GM23248 (cell line): Measurements from ENCODE around the gene TAGLN2. TPM values are rescaled to one million over a fixed set of nuclear protein-coding genes. Genes with fewer than 3 reads are reported as not detected.
A peak's percentile ranks its signal among the peaks of the same experiment; 100 is the strongest.

Experiments
- DNase-seq: peaks from one replicate; pipeline ENCODE4 v3.0.0-alpha.2; 2015
- H2AFZ ChIP-seq: fragments of 200-600 bp; sonication (generic); 2 replicates; pipeline ENCODE4 v1.6.1; 2016; ENCODE audit warnings: antibody characterized with exemption
- H3F3A ChIP-seq: fragments of 200-600 bp; sonication (generic); 2 replicates; pipeline ENCODE4 v1.6.1; 2016; ENCODE audit warnings: mild to moderate bottlenecking, antibody characterized with exemption, mixed run types; ENCODE audit not compliant: insufficient read depth
- H3K27ac ChIP-seq: fragments of 200-600 bp; sonication (generic); 2 replicates; pipeline ENCODE4 v1.5.1; 2016; ENCODE audit warnings: mild to moderate bottlenecking
- H3K27me3 ChIP-seq: fragments of 200-600 bp; sonication (generic); replicated peaks from 2 replicates; pipeline ENCODE4 v1.6.1; 2016; ENCODE audit warnings: mild to moderate bottlenecking; ENCODE audit not compliant: insufficient read depth
- H3K36me3 ChIP-seq: fragments of 200-600 bp; sonication (generic); 2 replicates; pipeline ENCODE4 v1.6.1; 2016; ENCODE audit warnings: low read depth, mild to moderate bottlenecking
- H3K4me1 ChIP-seq: fragments of 200-600 bp; sonication (generic); 2 replicates; pipeline ENCODE4 v1.6.1; 2016; ENCODE audit warnings: mild to moderate bottlenecking; ENCODE audit not compliant: insufficient read depth
- H3K4me2 ChIP-seq: fragments of 200-600 bp; sonication (generic); one replicate; pipeline ENCODE4 v1.6.1; 2016; ENCODE audit warnings: mild to moderate bottlenecking; ENCODE audit not compliant: unreplicated experiment
- H3K4me3 ChIP-seq: fragments of 200-600 bp; sonication (generic); 2 replicates; pipeline ENCODE4 v1.5.1; 2016; ENCODE audit warnings: mild to moderate bottlenecking
- H3K79me2 ChIP-seq: fragments of 200-600 bp; sonication (generic); 2 replicates; pipeline ENCODE4 v1.6.1; 2016; ENCODE audit warnings: mild to moderate bottlenecking; ENCODE audit not compliant: insufficient read depth
- H3K9ac ChIP-seq: fragments of 200-600 bp; sonication (generic); 2 replicates; pipeline ENCODE4 v1.6.1; 2016; ENCODE audit warnings: mild to moderate bottlenecking
- H3K9me2 ChIP-seq: fragments of 200-600 bp; sonication (generic); 2 replicates; pipeline ENCODE4 v1.6.1; 2016; ENCODE audit warnings: mixed run types, mild to moderate bottlenecking, moderate library complexity; ENCODE audit not compliant: insufficient read depth
- H3K9me3 ChIP-seq: fragments of 200-600 bp; sonication (generic); one replicate; pipeline ENCODE4 v1.6.1; 2017; ENCODE audit warnings: low read depth
- H4K20me1 ChIP-seq: fragments of 200-600 bp; sonication (generic); 2 replicates; pipeline ENCODE4 v1.6.0; 2016; ENCODE audit not compliant: insufficient read depth
- EZH2 ChIP-seq: fragments of 200-600 bp; sonication (generic); IDR thresholded peaks from 2 replicates; pipeline ENCODE4 v1.6.1; 2018; ENCODE audit warnings: antibody characterized with exemption, mild to moderate bottlenecking; ENCODE audit not compliant: insufficient read depth, poor library complexity, severe bottlenecking
- EZH2phosphoT487 ChIP-seq: fragments of 200-600 bp; sonication (generic); IDR thresholded peaks from 2 replicates; pipeline ENCODE4 v1.6.1; 2018; ENCODE audit warnings: antibody characterized with exemption, moderate library complexity, mild to moderate bottlenecking, low read depth; ENCODE audit not compliant: insufficient read depth
- WGBS, 2 experiments: methylation state at CpG; one replicate each; pipeline ENCODE4 v1.1.6; 2015 to 2017; ENCODE audit warnings: low lambda C conversion rate in 2 of 2, low coverage in 1 of 2; ENCODE audit errors: missing lambda C conversion rate in 2 of 2; 5-methylcytosine and 5-hydroxymethylcytosine counted together
- in situ Hi-C: fragments of 300-500 bp; cut with MboI; formaldehyde crosslinking; loops from 2 replicates; pipeline ENCODE4 v1.15.0; 2020
- polyA plus RNA-seq: library from polyadenylated mRNA; unstranded; fragments of >200 nt; fragmentation: Nextera tagmentation; extraction: Ambion mirVana; gene quantifications from 2 replicates; pipeline ENCODE4 v1.2.1, GENCODE V29; 2016
- total RNA-seq: library from RNA; depleted of rRNA; stranded (reverse); fragments of >200 nt; shearing (Covaris generic); gene quantifications from 2 replicates; pipeline ENCODE4 v1.2.3, GENCODE V29; 2014

The TAGLN2 gene
- total and polyA plus RNA-seq, 2 experiments from 2014 or later, result 400 to 692 TPM

DNA sequence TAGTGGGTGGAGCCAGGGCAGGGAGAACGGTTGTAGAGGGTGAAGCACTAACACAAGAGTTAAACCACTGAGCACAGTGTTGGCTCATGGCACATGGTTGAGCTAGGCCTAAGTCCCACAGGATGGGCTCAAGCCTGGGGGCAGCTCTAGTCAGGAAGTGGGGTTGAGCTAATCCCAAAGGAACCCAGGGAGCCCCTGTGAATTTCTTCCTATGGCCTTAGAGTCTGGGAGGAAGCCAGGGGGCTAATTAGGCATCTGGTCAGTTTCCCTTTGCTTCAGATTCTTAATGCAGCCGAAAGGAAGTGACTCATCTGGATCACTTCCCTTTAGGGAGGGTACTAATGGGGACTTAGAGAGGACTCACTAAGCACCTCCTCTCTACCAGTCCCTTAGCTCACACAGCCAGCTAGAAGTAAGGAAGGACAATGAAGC, 35.5 kb downstream of the TAGLN2 start:
- H3K9me2 ChIP-seq, result no peaks in the 10 kb centered on the region
- WGBS, 2 experiments, result 6 to 9% methylated on average over 2 of the region's 2 CpGs
- no peak for TF ChIP-seq EZH2phosphoT487
- no peak for TF ChIP-seq EZH2
- H3K9me3 ChIP-seq, result no peaks in the 10 kb centered on the region
- no peaks in the 10 kb centered on the region for H3K79me2 ChIP-seq
- peaks cover 6% of the 10 kb centered on the region; the same call in 1 of the 2 replicates for H3F3A ChIP-seq
- peak overlapping the region; percentile 29 for H3K27ac ChIP-seq
- no peaks in the 10 kb centered on the region for H4K20me1 ChIP-seq
- no peaks in the 10 kb centered on the region for H3K27me3 ChIP-seq
- H2AFZ ChIP-seq, result peak overlapping the region; percentile 63
- DNase-seq, result peak; percentile 91
- H3K4me3 ChIP-seq, result no peak overlapping the region
- peak overlapping the region; percentile 29 for H3K4me2 ChIP-seq
- H3K4me1 ChIP-seq, result peaks cover 21% of the 10 kb centered on the region
- in situ Hi-C loops, result loop anchor here (5.0 to 10.0 kb wide), 2 partner anchors 93 to 725 kb away; no protein-coding TSS in a partner anchor
- no peak overlapping the region for H3K9ac ChIP-seq
- H3K36me3 ChIP-seq, result no peaks in the 10 kb centered on the region

DNA sequence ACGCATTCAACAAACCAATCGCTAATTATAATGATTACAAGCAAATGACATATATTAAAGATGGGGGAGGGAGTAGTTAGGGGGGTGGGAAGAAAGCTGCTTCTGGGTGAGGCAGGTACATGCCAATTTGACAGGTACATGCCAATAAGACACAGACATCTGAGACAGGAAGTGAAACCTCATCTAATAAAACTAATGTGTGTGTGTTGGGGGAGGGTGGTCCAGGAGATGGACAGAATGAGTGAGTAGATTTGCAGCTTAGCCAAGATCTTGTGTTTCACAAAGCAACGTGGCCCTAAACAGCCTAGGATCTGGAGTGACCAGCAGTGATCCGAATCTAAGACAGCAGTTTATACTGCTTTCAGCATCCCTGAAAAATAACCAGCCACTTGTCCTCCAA, 36.1 kb downstream of the TAGLN2 start:
- H3K4me1 ChIP-seq, result peaks cover 21% of the 10 kb centered on the region
- H3K9me2 ChIP-seq, result no peaks in the 10 kb centered on the region
- 90 to 91% methylated on average over 4 of the region's 4 CpGs for WGBS, 2 experiments
- no peaks in the 10 kb centered on the region for H4K20me1 ChIP-seq
- H3K79me2 ChIP-seq, result no peaks in the 10 kb centered on the region
- in situ Hi-C loops, result no loop called here
- no peaks in the 10 kb centered on the region for H3K27me3 ChIP-seq
- peaks cover 6% of the 10 kb centered on the region; the same call in 1 of the 2 replicates for H3F3A ChIP-seq
- no peak overlapping the region for H3K9ac ChIP-seq
- no peak overlapping the region for H3K4me2 ChIP-seq
- DNase-seq, result no peak
- H3K36me3 ChIP-seq, result no peaks in the 10 kb centered on the region
- H2AFZ ChIP-seq, result peak overlapping the region; percentile 63; the same call in 1 of the 2 replicates
- peak overlapping the region; percentile 29; the same call in 1 of the 2 replicates for H3K27ac ChIP-seq
- H3K9me3 ChIP-seq, result no peaks in the 10 kb centered on the region
- no peak overlapping the region for H3K4me3 ChIP-seq
- TF ChIP-seq EZH2 (no peak), EZH2phosphoT487 (no peak)

DNA sequence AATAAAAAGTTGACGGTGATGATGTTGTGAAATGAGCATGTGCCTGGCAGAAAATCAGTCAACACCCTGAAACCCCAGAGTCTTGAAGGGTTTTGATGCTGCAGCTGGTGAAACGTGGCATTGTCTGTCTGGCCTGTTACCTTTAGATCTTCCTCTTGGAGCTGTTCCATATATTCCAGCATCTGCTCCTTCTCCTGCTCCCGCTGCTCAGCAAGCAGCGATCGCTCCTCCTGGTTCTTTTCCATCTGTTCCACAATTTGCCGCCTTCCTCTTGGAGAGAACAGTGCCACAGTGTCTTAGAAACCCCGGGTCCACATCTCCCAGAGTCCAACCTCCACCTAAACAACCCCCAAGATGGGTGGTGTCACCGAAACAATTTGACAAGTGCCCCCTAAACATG, 41.0 kb downstream of the TAGLN2 start:
- no peak overlapping the region for H2AFZ ChIP-seq
- no peaks in the 10 kb centered on the region for H3K9me2 ChIP-seq
- no peaks in the 10 kb centered on the region for H3K27me3 ChIP-seq
- H3F3A ChIP-seq, result peaks cover 29% of the 10 kb centered on the region
- in situ Hi-C loops, result no loop called here
- DNase-seq, result no peak
- no peak overlapping the region for H3K27ac ChIP-seq
- WGBS, 2 experiments, result 80 to 82% methylated on average over 8 of the region's 8 CpGs
- no peaks in the 10 kb centered on the region for H3K36me3 ChIP-seq
- H3K4me1 ChIP-seq, result peaks cover 31% of the 10 kb centered on the region
- no peaks in the 10 kb centered on the region for H3K9me3 ChIP-seq
- H3K79me2 ChIP-seq, result no peaks in the 10 kb centered on the region
- TF ChIP-seq EZH2, result no peak
- TF ChIP-seq EZH2phosphoT487, result no peak
- H4K20me1 ChIP-seq, result no peaks in the 10 kb centered on the region
- H3K9ac ChIP-seq, result no peak overlapping the region
- no peak overlapping the region for H3K4me3 ChIP-seq
- H3K4me2 ChIP-seq, result no peak overlapping the region

DNA sequence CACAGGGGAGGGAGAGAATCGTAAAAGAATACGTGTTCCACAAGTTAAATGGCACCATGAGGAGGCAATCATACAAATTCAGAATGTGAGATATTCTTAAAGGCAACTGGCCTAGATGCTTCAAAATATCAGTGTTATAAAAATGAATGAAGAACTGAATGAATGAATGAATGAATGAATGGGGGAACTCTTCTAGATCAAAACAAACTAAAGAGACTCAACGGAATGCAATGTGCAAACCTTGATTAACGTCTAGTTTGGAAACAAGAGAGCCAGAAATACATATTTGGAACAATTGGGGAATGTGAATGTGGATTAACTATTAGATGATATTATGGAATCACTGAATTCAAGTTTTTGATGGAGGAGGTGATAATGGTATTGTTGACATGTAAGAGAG, 42.2 kb downstream of the TAGLN2 start:
- TF ChIP-seq EZH2phosphoT487, result no peak
- TF ChIP-seq EZH2, result no peak
- Histone ChIP-seq H3K4me1 (peaks cover 36% of the 10 kb centered on the region), H3K9me3 (no peaks in the 10 kb centered on the region), H3F3A (peaks cover 36% of the 10 kb centered on the region), H3K4me2 (no peak overlapping the region), H3K4me3 (no peak overlapping the region), H3K9ac (no peak overlapping the region), H4K20me1 (no peaks in the 10 kb centered on the region), H3K36me3 (no peaks in the 10 kb centered on the region), H2AFZ (no peak overlapping the region), H3K9me2 (no peaks in the 10 kb centered on the region), H3K79me2 (no peaks in the 10 kb centered on the region), H3K27me3 (no peaks in the 10 kb centered on the region), H3K27ac (no peak overlapping the region)
- in situ Hi-C loops, result no loop called here
- DNase-seq, result no peak
- 57 to 61% methylated on average over 4 of the region's 4 CpGs for WGBS, 2 experiments

DNA sequence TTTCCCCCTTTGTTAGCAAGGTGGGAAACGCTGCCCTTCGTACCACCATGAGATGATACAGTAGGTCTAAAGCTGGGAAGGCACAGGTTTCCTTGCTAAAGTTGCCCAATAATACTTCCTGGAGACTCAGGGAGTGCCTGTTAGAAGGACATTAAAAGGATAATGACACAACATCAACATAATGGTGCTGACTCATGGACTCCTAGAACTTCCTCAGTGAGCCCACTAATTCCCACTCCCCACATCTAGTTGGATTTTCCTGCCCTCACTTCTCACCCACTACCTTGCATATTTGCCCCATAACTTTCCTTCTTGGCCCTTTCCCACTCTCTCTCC, 42.8 kb downstream of the TAGLN2 start:
- Histone ChIP-seq H3K9me3 (no peaks in the 10 kb centered on the region), H3K27me3 (no peaks in the 10 kb centered on the region), H3K9ac (peak overlapping the region; percentile 51), H2AFZ (no peak overlapping the region), H4K20me1 (no peaks in the 10 kb centered on the region), H3K27ac (peak overlapping the region; percentile 79), H3K4me2 (peak overlapping the region; percentile 72), H3K79me2 (no peaks in the 10 kb centered on the region), H3K9me2 (no peaks in the 10 kb centered on the region), H3K4me1 (peaks cover 36% of the 10 kb centered on the region), H3K36me3 (no peaks in the 10 kb centered on the region), H3K4me3 (0 out of 2 replicates have a peak overlapping the region, but pooled peaks have one; percentile 14), H3F3A (peaks cover 36% of the 10 kb centered on the region)
- TF ChIP-seq EZH2 (no peak), EZH2phosphoT487 (no peak)
- DNase-seq, result peak; percentile 72
- 90 to 100% methylated on average over 2 of the region's 2 CpGs for WGBS, 2 experiments
- in situ Hi-C loops, result no loop called here
